ENCODE data around the gene RPRD2. TPM values are rescaled to one million over a fixed set of nuclear protein-coding genes. Genes with fewer than 3 reads are reported as not detected.

RPRD2 gene
- total and polyA plus RNA-seq, 2 experiments from 2014 or later, result 16.8 to 20.4 TPM

- TF ChIP-seq ETS1 (IDR thresholded peaks at IDR 0.05) (no peak), POLR2AphosphoS5 (IDR thresholded peaks at IDR 0.05; ENCODE audit: low read depth) (no peak), ZNF462 (CRISPR knock-in tag; IDR thresholded peaks at IDR 0.05) (no peak), JUNB (IDR thresholded peaks at IDR 0.05; ENCODE audit: unreplicated experiment) (no peak), ZNF114 (CRISPR knock-in tag; IDR thresholded peaks at IDR 0.05) (no peak)
Observed at GRCh38 chr1:150456146-150456647, 92.2 kb downstream of the RPRD2 start (continued).

- peak; percentile 75 for ATAC-seq
Observed at GRCh38 chr1:150464422-150464826, 100.5 kb downstream of the RPRD2 start.

More at GRCh38 chr1:150464422-150464826, 100.5 kb downstream of the RPRD2 start:
- Histone ChIP-seq H3K36me3 (ENCODE audit: insufficient read depth) (peaks cover 27% of the 10 kb centered on the region), H3K27ac (ENCODE audit: low read depth) (no peak overlapping the region), H2AFZ (no peak overlapping the region), H3K4me3 (no peak overlapping the region), H3K4me1 (ENCODE audit: insufficient read depth) (no peaks in the 10 kb centered on the region), H3F3A (replicated peaks; ENCODE audit: low read depth) (peaks cover 10% of the 10 kb centered on the region), H3K27me3 (ENCODE audit: insufficient read depth) (no peaks in the 10 kb centered on the region), H3K9me2 (ENCODE audit: insufficient read depth) (no peaks in the 10 kb centered on the region), H3K79me2 (replicated peaks; ENCODE audit: insufficient read depth) (no peaks in the 10 kb centered on the region; the same call in 1 of the 2 replicates), H3K4me2 (no peak overlapping the region), H4K20me1 (replicated peaks; ENCODE audit: insufficient read depth) (peaks cover 4% of the 10 kb centered on the region; the same call in 1 of the 2 replicates)
- Mint-ChIP-seq H3K27me3 (ENCODE audit: insufficient read depth, low read depth, poor library complexity) (peaks cover 2% of the 10 kb centered on the region), H3K27ac (no peak overlapping the region), H3K9me3 (no peaks in the 10 kb centered on the region), H3K4me1 (no peaks in the 10 kb centered on the region), H3K36me3 (ENCODE audit: low read depth) (peaks cover 43% of the 10 kb centered on the region), H3K4me3 (no peak overlapping the region)
- DNase-seq (ENCODE audit: low spot score), result peak; percentile 86
- no peak for TF ChIP-seq ZNF114 (CRISPR knock-in tag; IDR thresholded peaks at IDR 0.05)
- no peak for TF ChIP-seq CREB1 (CRISPR knock-in tag; IDR thresholded peaks at IDR 0.05; ENCODE audit: low read depth)
- TF ChIP-seq EZH2phosphoT487 (IDR thresholded peaks at IDR 0.05; ENCODE audit: unreplicated experiment), result no peak
- TF ChIP-seq CTCF (conservative IDR thresholded peaks at IDR 0.05; ENCODE audit: low read depth in 2 of 2), result peak; percentile 75 to 78
- no peak for TF ChIP-seq EZH2 (IDR thresholded peaks at IDR 0.05; ENCODE audit: low read depth, unreplicated experiment)
